B cell (primary cell): ENCODE data around the gene GINS3. TPM values are rescaled to one million over a fixed set of nuclear protein-coding genes. Genes with fewer than 3 reads are reported as not detected.

ENCODE experiments used
- ATAC-seq: fragments of 200-7000 bp; cut with Tn5 transposase; one replicate; pipeline ENCODE4 v1.10.0; 2021; ENCODE audit warnings: low read depth, mild to moderate bottlenecking, moderate number of reproducible peaks, moderate library complexity
- CTCF ChIA-PET: fragments of 350-600 bp; sonication (Branson Sonifier 250); formaldehyde crosslinking; loops from one replicate; lab custom pipeline; 2021; ENCODE audit warnings: antibody characterized with exemption, inconsistent platforms; lab: Charles Lee
- POLR2A ChIA-PET: fragments of 350-600 bp; sonication (Branson Sonifier 250); formaldehyde crosslinking; loops from one replicate; lab custom pipeline; 2021; ENCODE audit warnings: antibody characterized with exemption; lab: Charles Lee
- DNase-seq: peaks from one replicate; pipeline ENCODE4 v3.0.0; 2013
- H2AFZ ChIP-seq: 2 replicates; pipeline ENCODE4 v1.6.1; 2012; ENCODE audit warnings: mild to moderate bottlenecking, low read depth, low read length; ENCODE audit not compliant: insufficient read depth, poor library complexity, severe bottlenecking
- H3K27ac ChIP-seq, 2 donors: 1 replicate in 1 of 2; 2 replicates in 1 of 2; pipeline ENCODE4 v1.5.1; 2012 to 2013; ENCODE audit warnings: low read length in 2 of 2, mild to moderate bottlenecking in 2 of 2, moderate library complexity in 1 of 2
- H3K27me3 ChIP-seq, 4 experiments: fragments of 200-600 bp in 1 of 4; sonication (generic) in 1 of 4; replicated peaks in 1 of 4; 1 replicate in 2 of 4; 2 replicates in 2 of 4; pipeline versions ENCODE4 v1.6.1 to v1.7.0; 2013 to 2016; ENCODE audit warnings: low read length in 3 of 4, mild to moderate bottlenecking in 2 of 4, mixed read lengths in 1 of 4, moderate library complexity in 1 of 4; ENCODE audit not compliant: insufficient read depth in 4 of 4, control insufficient read depth in 3 of 4; ENCODE audit errors: control extremely low read depth in 1 of 4
- H3K36me3 ChIP-seq, 2 experiments: replicated peaks in 1 of 2; 1 replicate in 1 of 2; 2 replicates in 1 of 2; pipeline versions ENCODE4 v1.6.1 to v1.7.1; 2013; ENCODE audit warnings: low read length in 1 of 2; ENCODE audit not compliant: insufficient read depth in 2 of 2, control insufficient read depth in 1 of 2; ENCODE audit errors: control extremely low read depth in 1 of 2, extremely low read depth in 1 of 2
- H3K4me1 ChIP-seq, 2 donors: fragments of 200-600 bp in 1 of 2; sonication (generic) in 1 of 2; 1 replicate in 1 of 2; 2 replicates in 1 of 2; pipeline versions ENCODE4 v1.5.1 to v1.6.1; 2013 to 2017; ENCODE audit warnings: low read length in 2 of 2; ENCODE audit not compliant: control insufficient read depth in 2 of 2, insufficient read depth in 2 of 2
- H3K4me2 ChIP-seq: replicated peaks from 2 replicates; pipeline ENCODE3; 2012; ENCODE audit warnings: mild to moderate bottlenecking, low read depth, low read length; ENCODE audit not compliant: poor library complexity, severe bottlenecking
- H3K4me3 ChIP-seq, 5 experiments: fragments of 200-600 bp in 1 of 5; sonication (generic) in 1 of 5; 1 replicate in 3 of 5; 2 replicates in 2 of 5; pipeline versions ENCODE4 v1.5.1 to v1.7.0; 2011 to 2016; ENCODE audit warnings: low read length in 4 of 5, mild to moderate bottlenecking in 4 of 5, low read depth in 2 of 5, control low read depth in 1 of 5, moderate library complexity in 1 of 5; ENCODE audit not compliant: insufficient read depth in 1 of 5; ENCODE audit errors: control extremely low read depth in 1 of 5, extremely low read depth in 1 of 5
- H3K79me2 ChIP-seq: fragments of 200-600 bp; sonication (generic); one replicate; pipeline ENCODE4 v1.6.0; 2016; ENCODE audit warnings: low read length; ENCODE audit not compliant: control insufficient read depth, insufficient read depth
- H3K9ac ChIP-seq: fragments of 200-600 bp; sonication (generic); 2 replicates; pipeline ENCODE4 v1.6.1; 2017; ENCODE audit warnings: mild to moderate bottlenecking, low read length, moderate library complexity
- H3K9me3 ChIP-seq, 3 donors: one replicate each; pipeline versions ENCODE4 v1.6.1 to v1.7.1; 2013; ENCODE audit warnings: low read length in 2 of 3; ENCODE audit not compliant: control insufficient read depth in 2 of 3, insufficient read depth in 1 of 3; ENCODE audit errors: control extremely low read depth in 1 of 3
- H4K20me1 ChIP-seq: 2 replicates; pipeline ENCODE4 v1.6.0; 2012; ENCODE audit warnings: mild to moderate bottlenecking, low read length; ENCODE audit not compliant: insufficient read depth, control insufficient read depth, poor library complexity, severe bottlenecking
- H3K27ac Mint-ChIP-seq: one replicate; pipeline ENCODE4 v1.8.0; 2021; ENCODE audit warnings: mixed read lengths
- H3K27me3 Mint-ChIP-seq: one replicate; pipeline ENCODE4 v1.8.0; 2021; ENCODE audit warnings: mixed read lengths
- H3K4me1 Mint-ChIP-seq: one replicate; pipeline ENCODE4 v1.8.0; 2021; ENCODE audit warnings: mixed read lengths
- H3K4me3 Mint-ChIP-seq: one replicate; pipeline ENCODE4 v1.8.0; 2021; ENCODE audit warnings: mixed read lengths
- H3K9me3 Mint-ChIP-seq: one replicate; pipeline ENCODE4 v1.8.0; 2022; ENCODE audit warnings: mixed read lengths; ENCODE audit not compliant: insufficient read depth
- EZH2 ChIP-seq: IDR thresholded peaks from 2 replicates; pipeline ENCODE4 v1.6.1; 2012; ENCODE audit warnings: borderline replicate concordance, low read depth, mild to moderate bottlenecking, moderate library complexity, low read length; ENCODE audit not compliant: insufficient read depth, poor library complexity, severe bottlenecking
- whole genome bisulfite sequencing: methylation state at CpG from one replicate; pipeline ENCODE4 v1.1.5; 2013; ENCODE audit warnings: missing lambda C conversion rate; ENCODE audit not compliant: insufficient coverage; 5-methylcytosine and 5-hydroxymethylcytosine counted together
- intact Hi-C: fragments of 100-400 bp; cut with micrococcal nuclease; formaldehyde crosslinking; loops from one replicate; pipeline ENCODE4 v1.10.0; 2022
- polyA minus RNA-seq: library from RNA; depleted of rRNA, polyadenylated mRNA; stranded (reverse); fragments of >200 nt; gene quantifications from 2 replicates; pipeline ENCODE4 v1.2.3, GENCODE V29; 2012
- polyA plus RNA-seq: library from polyadenylated mRNA; depleted of rRNA; stranded (reverse); fragments of >200 nt; gene quantifications from 2 replicates; pipeline ENCODE4 v1.2.3, GENCODE V29; 2012
- total RNA-seq, 2 donors: library from RNA; stranded (reverse); fragments of 120-200 nt in 1 of 2; gene quantifications; 1 replicate in 1 of 2; 2 replicates in 1 of 2; pipeline versions ENCODE4 v1.2.3 to v1.2.4, GENCODE V29; 2013 to 2022
- TF ChIP-seq, protein P1 (sequence below): fragments of 200-600 bp; IDR thresholded peaks from one replicate; pipeline ENCODE4 v1.8.0; 2022; ENCODE audit warnings: antibody characterized with exemption, mild to moderate bottlenecking

GINS3 gene
- total RNA-seq (2.3 and 2.9 TPM in 2 replicates), polyA plus RNA-seq (1.1 TPM in 2 replicates), polyA minus RNA-seq (1.6 and 1.9 TPM in 2 replicates)
- total RNA-seq (2013), result 2.7 TPM

DNA sequence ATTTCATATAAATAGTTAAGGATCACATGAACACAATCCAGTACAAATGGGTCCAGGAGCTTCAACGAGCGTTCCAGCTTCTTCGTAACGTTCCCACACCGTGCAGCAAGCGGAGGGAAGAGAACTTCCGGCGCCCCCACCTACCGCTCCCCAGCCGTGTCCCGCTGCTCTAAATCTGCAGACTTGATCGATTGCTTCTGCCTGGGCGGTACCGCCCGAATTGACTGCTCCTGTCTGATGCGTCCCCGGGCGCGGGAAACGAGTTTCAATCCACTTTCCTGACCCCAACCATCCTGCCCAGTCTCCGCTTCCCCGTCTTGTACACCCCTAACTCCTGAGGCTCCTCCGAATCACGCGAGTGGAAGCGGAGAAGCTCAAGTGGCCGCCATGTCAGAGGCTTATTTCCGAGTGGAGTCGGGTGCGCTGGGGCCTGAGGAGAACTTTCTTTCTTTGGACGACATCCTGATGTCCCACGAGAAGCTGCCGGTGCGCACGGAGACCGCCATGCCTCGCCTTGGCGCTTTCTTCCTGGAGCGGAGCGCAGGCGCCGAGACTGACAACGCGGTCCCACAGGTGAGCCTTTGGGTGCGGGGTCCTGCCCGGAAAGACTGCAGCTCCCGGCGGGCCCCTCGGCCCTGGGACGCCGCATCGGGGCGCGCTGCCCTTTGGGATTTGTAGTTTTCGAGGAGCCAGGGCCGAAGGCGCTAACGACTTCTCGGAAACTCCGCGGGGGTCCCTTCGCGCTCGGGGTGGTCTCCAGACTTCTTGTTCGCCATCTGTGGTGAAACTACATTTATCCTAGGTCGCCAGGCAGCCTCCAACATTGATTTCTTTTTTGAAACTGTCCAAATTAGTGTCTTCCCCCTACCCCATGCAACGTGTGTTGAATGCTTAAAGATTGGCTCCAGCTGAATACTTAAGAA is at the start of gene GINS3:
Gene GINS3, plus strand, starts transcription at position 257 of the 923 bp plus-strand sequence. Its CDS starts 131 bp downstream, at position 388.
- ATAC-seq (peak; percentile 95), DNase-seq (peak; percentile 87)
- Mint-ChIP-seq H3K27me3 (peaks cover 4% of the 10 kb centered on the region), H3K27ac (peak within 1 kb of the TSS; percentile 86), H3K4me1 (peaks cover 16% of the 10 kb centered on the region), H3K4me3 (peak within 1 kb of the TSS; percentile 93), H3K9me3 (no peaks in the 10 kb centered on the region)
- Histone ChIP-seq H3K4me3 (peak within 1 kb of the TSS; percentile 42 to 99 (median 78)), H3K27ac (peak within 1 kb of the TSS; percentile 66 to 75), H3K79me2 (no peaks in the 10 kb centered on the region), H3K4me2 (peak within 1 kb of the TSS; percentile 85), H2AFZ (peak within 1 kb of the TSS; percentile 99), H3K27me3 (no peaks in the 10 kb centered on the region), H3K4me1 (peaks cover 6 to 11% of the 10 kb centered on the region in 2 donors), H3K9ac (peak within 1 kb of the TSS; percentile 88), H3K9me3 (peaks cover 0 to 6% (median 0%) of the 10 kb centered on the region in 3 donors), H4K20me1 (no peaks in the 10 kb centered on the region), H3K36me3 (no peaks in the 10 kb centered on the region)
- intact Hi-C loops, result loop anchor here (2.0 to 5.0 kb wide), 4 partner anchors 150 to 340 kb away; partner anchors contain the start of genes CFAP20, GOT2 and SLC38A7
- POLR2A ChIA-PET, result no interaction called here
- TF ChIP-seq, protein P1, sequence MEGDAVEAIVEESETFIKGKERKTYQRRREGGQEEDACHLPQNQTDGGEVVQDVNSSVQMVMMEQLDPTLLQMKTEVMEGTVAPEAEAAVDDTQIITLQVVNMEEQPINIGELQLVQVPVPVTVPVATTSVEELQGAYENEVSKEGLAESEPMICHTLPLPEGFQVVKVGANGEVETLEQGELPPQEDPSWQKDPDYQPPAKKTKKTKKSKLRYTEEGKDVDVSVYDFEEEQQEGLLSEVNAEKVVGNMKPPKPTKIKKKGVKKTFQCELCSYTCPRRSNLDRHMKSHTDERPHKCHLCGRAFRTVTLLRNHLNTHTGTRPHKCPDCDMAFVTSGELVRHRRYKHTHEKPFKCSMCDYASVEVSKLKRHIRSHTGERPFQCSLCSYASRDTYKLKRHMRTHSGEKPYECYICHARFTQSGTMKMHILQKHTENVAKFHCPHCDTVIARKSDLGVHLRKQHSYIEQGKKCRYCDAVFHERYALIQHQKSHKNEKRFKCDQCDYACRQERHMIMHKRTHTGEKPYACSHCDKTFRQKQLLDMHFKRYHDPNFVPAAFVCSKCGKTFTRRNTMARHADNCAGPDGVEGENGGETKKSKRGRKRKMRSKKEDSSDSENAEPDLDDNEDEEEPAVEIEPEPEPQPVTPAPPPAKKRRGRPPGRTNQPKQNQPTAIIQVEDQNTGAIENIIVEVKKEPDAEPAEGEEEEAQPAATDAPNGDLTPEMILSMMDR, result no peak
- no peak for TF ChIP-seq EZH2
- WGBS, result 1% methylated on average over 62 of the region's 67 CpGs
- CTCF ChIA-PET, result interaction anchor here (0.5 to 2.4 kb wide), 5 partner anchors 56 to 364 kb away, joined by 3 to 8 read pairs (median 5); no protein-coding TSS in a partner anchor
